ENCODE results near the gene ABO. TPM values are rescaled to one million over a fixed set of nuclear protein-coding genes. Genes with fewer than 3 reads are reported as not detected.
"Not testable (repeated sequence)": the region's sequence is repeated elsewhere in the genome, so short reads cannot be mapped to it uniquely, and the experiment has no call there.

ABO gene
- total RNA-seq, 4 donors from 2014 or later = 0.29 to 6.1 (median 0.59) TPM

GRCh38 chr9:133255371-133256135 is 19.4 kb downstream of the ABO start:
- TF ChIP-seq POLR2A (IDR thresholded peaks at IDR 0.05) (no peak), CTCF (IDR thresholded peaks at IDR 0.05) (no peak)
- DNase-seq = no peak
- intact Hi-C loops (cut with DNase I; ENCODE audit: low total_unique reads) = no loop called here
- Histone ChIP-seq H3K27ac (no peak overlapping the region), H3K4me3 (no peak overlapping the region), H3K36me3 (no peaks in the 10 kb centered on the region), H3K27me3 (no peaks in the 10 kb centered on the region), H3K4me1 (no peaks in the 10 kb centered on the region), H3K9me3 (no peaks in the 10 kb centered on the region)

- Histone ChIP-seq H3K4me1 (no peaks in the 10 kb centered on the region), H3K36me3 (no peaks in the 10 kb centered on the region), H3K9me3 (no peaks in the 10 kb centered on the region), H3K27ac (no peak overlapping the region), H3K4me3 (no peak overlapping the region), H3K27me3 (no peaks in the 10 kb centered on the region)
- no peak for DNase-seq
- intact Hi-C loops (cut with DNase I; ENCODE audit: low total_unique reads) = no loop called here
- no peak for TF ChIP-seq CTCF (IDR thresholded peaks at IDR 0.05)
- no peak for TF ChIP-seq POLR2A (IDR thresholded peaks at IDR 0.05)
These were observed 20.5 kb downstream of the ABO start for GRCh38 chr9:133254471-133254870.

GRCh38 chr9:133253268-133253667 is 21.7 kb downstream of the ABO start:
- H3K4me3 ChIP-seq = no peak overlapping the region
- H3K27ac ChIP-seq = peak overlapping the region in 1 of 2 donors; percentile 49
- TF ChIP-seq CTCF (IDR thresholded peaks at IDR 0.05) (no peak), POLR2A (IDR thresholded peaks at IDR 0.05) (no peak)
- H3K27me3 ChIP-seq = no peaks in the 10 kb centered on the region
- H3K4me1 ChIP-seq = no peaks in the 10 kb centered on the region
- H3K36me3 ChIP-seq = no peaks in the 10 kb centered on the region
- DNase-seq = no peak
- intact Hi-C loops (cut with DNase I; ENCODE audit: low total_unique reads) = no loop called here
- H3K9me3 ChIP-seq = no peaks in the 10 kb centered on the region

GRCh38 chr9:133252301-133253020 is 22.5 kb downstream of the ABO start:
- H3K27ac ChIP-seq = peak overlapping the region; percentile 36 to 49
- no peaks in the 10 kb centered on the region for H3K36me3 ChIP-seq
- no peaks in the 10 kb centered on the region for H3K27me3 ChIP-seq
- no peaks in the 10 kb centered on the region for H3K9me3 ChIP-seq
- intact Hi-C loops (cut with DNase I; ENCODE audit: low total_unique reads) = no loop called here
- peak; percentile 13 to 40 for DNase-seq
- no peak overlapping the region for H3K4me3 ChIP-seq
- no peaks in the 10 kb centered on the region for H3K4me1 ChIP-seq
- TF ChIP-seq POLR2A (IDR thresholded peaks at IDR 0.05) = no peak
- no peak for TF ChIP-seq CTCF (IDR thresholded peaks at IDR 0.05)

GRCh38 chr9:133251773-133252172 is 23.2 kb downstream of the ABO start:
- TF ChIP-seq POLR2A (IDR thresholded peaks at IDR 0.05) (no peak), CTCF (IDR thresholded peaks at IDR 0.05) (no peak)
- no peaks in the 10 kb centered on the region for H3K36me3 ChIP-seq
- H3K4me3 ChIP-seq = no peak overlapping the region
- intact Hi-C loops (cut with DNase I; ENCODE audit: low total_unique reads) = no loop called here
- H3K4me1 ChIP-seq = no peaks in the 10 kb centered on the region
- H3K27me3 ChIP-seq = no peaks in the 10 kb centered on the region
- H3K27ac ChIP-seq = no peak overlapping the region
- no peak for DNase-seq
- H3K9me3 ChIP-seq = no peaks in the 10 kb centered on the region

GRCh38 chr9:133251221-133251620 is 23.8 kb downstream of the ABO start:
- H3K9me3 ChIP-seq; H3K27ac ChIP-seq; intact Hi-C loops (cut with DNase I; ENCODE audit: low total_unique reads); H3K27me3 ChIP-seq; H3K36me3 ChIP-seq; H3K4me1 ChIP-seq; DNase-seq; H3K4me3 ChIP-seq: not testable (repeated sequence)
